Heart right ventricle (tissue), 16 donors: ENCODE results near the gene TAL1. TPM values are rescaled to one million over a fixed set of nuclear protein-coding genes. Genes with fewer than 3 reads are reported as not detected.
A peak's percentile ranks its signal among the peaks of the same experiment; 100 is the strongest.

Experiments
- ATAC-seq, 8 donors: fragments of 200-7000 bp; cut with Tn5 transposase; one replicate each; pipeline ENCODE4 v1.9.1; 2020; ENCODE audit warnings: mild to moderate bottlenecking in 8 of 8, moderate library complexity in 8 of 8, moderate number of reproducible peaks in 1 of 8
- DNase-seq, 2 donors: peaks; one replicate each; pipeline ENCODE4 v3.0.0-alpha.2; 2020
- H3K27ac ChIP-seq, 10 donors: fragments of 200-600 bp; sonication (generic) in 2 of 10; one replicate each; pipeline versions ENCODE4 v1.5.0 to v1.8.0; 2020 to 2022; ENCODE audit warnings: mild to moderate bottlenecking in 3 of 10
- H3K27me3 ChIP-seq, 7 donors: fragments of 200-600 bp; one replicate each; pipeline ENCODE4 v1.8.0; 2021 to 2022; ENCODE audit warnings: mild to moderate bottlenecking in 2 of 7
- H3K36me3 ChIP-seq, 9 donors: fragments of 200-600 bp; sonication (generic) in 1 of 9; one replicate each; pipeline versions ENCODE4 v1.5.0 to v1.8.0; 2020 to 2022; ENCODE audit warnings: mild to moderate bottlenecking in 2 of 9
- H3K4me1 ChIP-seq, 9 donors: fragments of 200-600 bp; sonication (generic) in 1 of 9; one replicate each; pipeline versions ENCODE4 v1.5.0 to v1.8.0; 2020 to 2022; ENCODE audit warnings: mild to moderate bottlenecking in 4 of 9
- H3K4me3 ChIP-seq, 10 donors: fragments of 200-600 bp; sonication (generic) in 2 of 10; one replicate each; pipeline versions ENCODE4 v1.5.0 to v1.8.0; 2020 to 2022; ENCODE audit warnings: mild to moderate bottlenecking in 7 of 10, moderate library complexity in 2 of 10
- H3K9me3 ChIP-seq, 11 donors: fragments of 200-600 bp in 10 of 11; sonication (generic) in 2 of 11; one replicate each; pipeline versions ENCODE4 v1.5.0 to v1.8.0; 2013 to 2022; ENCODE audit warnings: mild to moderate bottlenecking in 2 of 11, control low read depth in 1 of 11, moderate library complexity in 1 of 11
- CTCF ChIP-seq, 9 donors: fragments of 200-600 bp; sonication (generic) in 2 of 9; IDR thresholded peaks; one replicate each; pipeline versions ENCODE4 v1.5.0 to v1.8.0; 2021 to 2022; ENCODE audit warnings: antibody characterized with exemption in 9 of 9, mild to moderate bottlenecking in 5 of 9, moderate library complexity in 1 of 9
- WGBS, 2 donors: extraction: QIAGEN DNeasy Blood & Tissue Kit; methylation state at CpG; one replicate each; pipeline ENCODE4 v1.1.7; 2013; ENCODE audit warnings: inconsistent platforms in 1 of 2; 5-methylcytosine and 5-hydroxymethylcytosine counted together
- intact Hi-C, 10 donors: fragments of 100-400 bp; cut with DNase I; formaldehyde crosslinking; loops; one replicate each; pipeline versions ENCODE4 v1.11.1 to v1.14.2; 2022
- polyA plus RNA-seq, 2 donors: library from polyadenylated mRNA; stranded (reverse); fragments of 200-250 nt; gene quantifications; one replicate each; pipeline ENCODE4 v1.2.3, GENCODE V29; 2013
- total RNA-seq, 10 donors: library from RNA; stranded (reverse); fragmentation: NEBNext Ultra II Directional in 3 of 10; extraction: Animal tissue kit (Norgen Biotek cat#: 25700) in 3 of 10; gene quantifications; one replicate each; pipeline versions ENCODE4 v1.2.1 to v1.2.4, GENCODE V29; 2021 to 2023
- donor health status: Arrhythmogenic right ventricular cardiomyopathy.
- donor health status: ischemic (EF 13 %, LVEDD 7.1; RV severe dilation, severe dysfunction).
- donor health status: healthy with polysubstance abuse.
- donor health status: DM: no; HTN: yes; CAD: no.
- donor health status: DM: no; HTN: no; CAD: no.
- donor health status: ischemic (EF 25% LVEDD 6.9; RV normal size, moderate dysfunction).
- donor health status: ischemic (EF 25% LVEDD 5.7; RV mildly dilated, moderate dysfunction).
- donor health status: healthy.
- donor health status: DM: yes; HTN: yes; CAD: no.
- donor health status: Ischemic cardiomyopathy.
- donor health status: ischemic (EF 35%, LVEDD 5.7; RV mildly dilated, moderate dysfunction).
- donor health status: nonischemic (EF 11% LVEDD 7.7; RV severe dilation, severe dysfunction).
- donor health status: DM: yes; HTN: yes; CAD: no.
- donor health status: PGD.
- donor health status: ischemic (EF 29% LVEDD 5.4; RV normal size, mild dysfunction).
- donor health status: nonischemic (EF 23%, LVEDD 6.1; RV moderate dilation, normal function).

Gene TAL1
- total and polyA plus RNA-seq, 12 donors, result 1.8 to 7.4 (median 4.0) TPM

GRCh38 chr1:47190857-47191256, 41.2 kb downstream of the TAL1 start:
- 96 to 100% methylated on average over 6 of the region's 6 CpGs for WGBS, 2 donors
- TF ChIP-seq CTCF (IDR thresholded peaks at IDR 0.05), result no peak
- no peaks in the 10 kb centered on the region for H3K9me3 ChIP-seq
- no peak overlapping the region for H3K4me3 ChIP-seq
- no peak overlapping the region for H3K27ac ChIP-seq
- no peaks in the 10 kb centered on the region for H3K36me3 ChIP-seq
- no peak for DNase-seq
- intact Hi-C loops, result loop anchor here in 9 of 10 donors (5.0 to 10.0 kb wide), 7 partner anchors 71 to 536 kb away; partner anchors contain the start of gene CMPK1 (in 3 of the 9)
- peaks cover 0 to 13% (median 0%) of the 10 kb centered on the region in 7 donors for H3K27me3 ChIP-seq
- ATAC-seq, result no peak
- H3K4me1 ChIP-seq, result peaks cover 2 to 25% (median 21%) of the 10 kb centered on the region in 9 donors

- 64% methylated on average over 5 of the region's 5 CpGs for WGBS, 2 donors
- ATAC-seq (no peak), DNase-seq (no peak)
- Histone ChIP-seq H3K4me1 (peaks cover 2 to 25% (median 21%) of the 10 kb centered on the region in 9 donors), H3K27me3 (peaks cover 0 to 13% (median 0%) of the 10 kb centered on the region in 7 donors), H3K4me3 (no peak overlapping the region), H3K27ac (no peak overlapping the region), H3K9me3 (no peaks in the 10 kb centered on the region), H3K36me3 (no peaks in the 10 kb centered on the region)
- no peak for TF ChIP-seq CTCF (IDR thresholded peaks at IDR 0.05)
- intact Hi-C loops, result loop anchor here in 9 of 10 donors (5.0 to 10.0 kb wide), 7 partner anchors 72 to 537 kb away; partner anchors contain the start of gene CMPK1 (in 3 of the 9)
These were observed 41.5 kb downstream of the TAL1 start for GRCh38 chr1:47190509-47190855.

GRCh38 chr1:47189844-47190508, 42.0 kb downstream of the TAL1 start, which contains the start of gene PDZK1IP1:
Gene PDZK1IP1, minus strand, starts transcription at chr1:47190036. Its CDS starts 104 bp downstream, at chr1:47189932.
- TF ChIP-seq CTCF (IDR thresholded peaks at IDR 0.05), result no peak
- H3K36me3 ChIP-seq, result no peaks in the 10 kb centered on the region
- H3K27me3 ChIP-seq, result peaks cover 0 to 13% (median 0%) of the 10 kb centered on the region in 7 donors
- H3K4me1 ChIP-seq, result peaks cover 2 to 25% (median 21%) of the 10 kb centered on the region in 9 donors
- no peak within 1 kb of the TSS for H3K4me3 ChIP-seq
- DNase-seq (peak; percentile 54 to 71), ATAC-seq (peak; percentile 48 to 87 (median 62))
- no peaks in the 10 kb centered on the region for H3K9me3 ChIP-seq
- intact Hi-C loops, result loop anchor here in 9 of 10 donors (5.0 to 10.0 kb wide), 10 partner anchors 72 to 537 kb away; partner anchors contain the start of genes CMPK1 (in 3 of the 9) and FOXE3 (in 1 of the 9)
- 51 to 64% methylated on average over 16 of the region's 16 CpGs for WGBS, 2 donors
- no peak within 1 kb of the TSS for H3K27ac ChIP-seq

GRCh38 chr1:47188791-47189785, 42.9 kb downstream of the TAL1 start:
- ATAC-seq, result no peak
- TF ChIP-seq CTCF (IDR thresholded peaks at IDR 0.05), result no peak
- no peak for DNase-seq
- H3K9me3 ChIP-seq, result no peaks in the 10 kb centered on the region
- peaks cover 0 to 13% (median 0%) of the 10 kb centered on the region in 7 donors for H3K27me3 ChIP-seq
- H3K4me1 ChIP-seq, result peaks cover 2 to 25% (median 21%) of the 10 kb centered on the region in 9 donors
- no peak overlapping the region for H3K4me3 ChIP-seq
- H3K27ac ChIP-seq, result no peak overlapping the region
- WGBS, 2 donors, result 80 to 89% methylated on average over 7 of the region's 7 CpGs
- intact Hi-C loops, result loop anchor here in 4 of 10 donors (10.0 kb wide), 3 partner anchors 226 to 536 kb away; partner anchors contain the start of gene FOXE3 (in 1 of the 4)
- H3K36me3 ChIP-seq, result no peaks in the 10 kb centered on the region
